ENCODE results near the gene TTC13. TPM values are rescaled to one million over a fixed set of nuclear protein-coding genes. Genes with fewer than 3 reads are reported as not detected.

TTC13 gene
- total and polyA plus RNA-seq, 11 donors, result 3.7 to 9.6 (median 6.9) TPM

- WGBS, 4 donors, result 85 to 94% (median 89%) methylated on average over 6 of the region's 6 CpGs
- Histone ChIP-seq H3K4me3 (no peak overlapping the region), H3K4me1 (no peaks in the 10 kb centered on the region), H3K9me3 (no peaks in the 10 kb centered on the region), H3K36me3 (no peaks in the 10 kb centered on the region), H3K27ac (no peak overlapping the region), H3K27me3 (no peaks in the 10 kb centered on the region)
- TF ChIP-seq POLR2A (IDR thresholded peaks at IDR 0.05) (no peak), CTCF (IDR thresholded peaks at IDR 0.05) (no peak)
- DNase-seq (no peak), ATAC-seq (no peak)
- intact Hi-C loops (cut with DNase I), result no loop called here
Observed at GRCh38 chr1:230892018-230892491, 86.6 kb downstream of the TTC13 start.

DNA sequence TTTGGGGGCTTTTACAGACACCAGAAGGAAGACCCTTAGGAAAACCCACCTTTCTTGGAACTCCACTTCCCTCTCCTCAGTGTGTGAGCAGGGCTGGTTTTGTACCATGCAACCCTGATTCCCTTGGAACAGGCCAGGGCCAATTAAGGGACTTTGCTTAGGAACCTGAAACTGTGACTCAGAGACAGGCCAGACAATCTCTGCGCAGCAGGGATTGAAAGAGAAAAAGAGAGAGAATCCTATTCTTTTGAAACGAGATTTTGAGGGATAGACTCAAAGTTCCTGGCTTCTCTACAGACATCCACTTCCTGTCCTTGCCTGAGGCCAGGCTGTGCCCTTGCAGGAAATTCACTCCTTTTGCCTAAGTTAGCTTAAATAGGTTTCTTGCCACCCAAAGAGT, 87.2 kb downstream of the TTC13 start:
- H3K27me3 ChIP-seq, result no peaks in the 10 kb centered on the region
- H3K36me3 ChIP-seq, result no peaks in the 10 kb centered on the region
- intact Hi-C loops (cut with DNase I), result no loop called here
- no peak overlapping the region for H3K4me3 ChIP-seq
- no peak for DNase-seq
- H3K9me3 ChIP-seq, result no peaks in the 10 kb centered on the region
- H3K4me1 ChIP-seq, result no peaks in the 10 kb centered on the region
- ATAC-seq, result no peak
- TF ChIP-seq POLR2A (IDR thresholded peaks at IDR 0.05) (no peak), CTCF (IDR thresholded peaks at IDR 0.05) (no peak)
- 48 to 61% (median 50%) methylated on average over 2 of the region's 2 CpGs for WGBS, 4 donors
- no peak overlapping the region for H3K27ac ChIP-seq

DNA sequence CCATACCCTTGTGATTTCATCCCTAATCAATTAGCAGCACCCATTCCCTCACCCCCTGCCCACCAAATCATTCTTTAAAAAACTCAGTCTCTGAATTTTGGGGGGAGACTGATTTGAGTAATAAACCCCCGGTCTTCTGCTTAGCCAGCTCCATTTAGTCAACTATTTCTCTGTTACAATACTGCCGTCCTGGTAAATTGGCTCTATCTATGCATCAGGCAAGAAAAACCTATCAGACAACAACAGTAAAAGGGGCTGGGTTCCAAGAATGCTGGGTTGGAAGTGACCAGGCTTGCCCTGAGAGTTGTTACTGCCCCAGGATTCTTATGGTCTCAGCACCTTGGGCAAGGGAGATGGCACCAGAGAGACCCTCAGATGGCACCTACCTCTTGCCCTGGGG, 94.0 kb downstream of the TTC13 start:
- 87 to 94% (median 94%) methylated on average over 2 of the region's 2 CpGs for WGBS, 4 donors
- DNase-seq, result no peak
- H3K27ac ChIP-seq, result no peak overlapping the region
- peaks cover 0 to 12% (median 0%) of the 10 kb centered on the region in 9 donors for H3K27me3 ChIP-seq
- H3K9me3 ChIP-seq, result peaks cover 0 to 12% (median 0%) of the 10 kb centered on the region in 12 donors
- H3K36me3 ChIP-seq, result no peaks in the 10 kb centered on the region
- H3K4me1 ChIP-seq, result no peaks in the 10 kb centered on the region
- TF ChIP-seq CTCF (IDR thresholded peaks at IDR 0.05) (no peak), POLR2A (IDR thresholded peaks at IDR 0.05) (no peak)
- no peak for ATAC-seq
- intact Hi-C loops (cut with DNase I), result no loop called here
- no peak overlapping the region for H3K4me3 ChIP-seq

- peaks cover 0 to 12% (median 0%) of the 10 kb centered on the region in 9 donors for H3K27me3 ChIP-seq
- TF ChIP-seq POLR2A (IDR thresholded peaks at IDR 0.05) (no peak), CTCF (IDR thresholded peaks at IDR 0.05) (no peak)
- no peak overlapping the region for H3K4me3 ChIP-seq
- intact Hi-C loops (cut with DNase I), result no loop called here
- H3K9me3 ChIP-seq, result peaks cover 0 to 12% (median 0%) of the 10 kb centered on the region in 12 donors
- DNase-seq (no peak), ATAC-seq (peak in 2 of 4 donors; percentile 49 to 65)
- no peak overlapping the region for H3K27ac ChIP-seq
- no peaks in the 10 kb centered on the region for H3K4me1 ChIP-seq
- 73 to 79% (median 76%) methylated on average over 4 of the region's 4 CpGs for WGBS, 4 donors
- H3K36me3 ChIP-seq, result no peaks in the 10 kb centered on the region
Observed at GRCh38 chr1:230883967-230884366, 94.7 kb downstream of the TTC13 start.
